GM19438 (cell line): ENCODE results near the gene CHST6.
"Not testable (repeated sequence)": the region's sequence is repeated elsewhere in the genome, so short reads cannot be mapped to it uniquely, and the experiment has no call there.

ENCODE experiments used
- ATAC-seq: cut with Tn5 transposase; IDR thresholded peaks from one replicate; pipeline ENCODE4 v1.9.1; 2021; ENCODE audit warnings: low read depth; ENCODE audit not compliant: unreplicated experiment

The CHST6 gene

GRCh38 chr16:75495076-75495674 is at the start of gene CHST6:
Gene CHST6 (minus strand): TSS chr16:75495441. CDS start chr16:75479828, 15,613 bp downstream.
- ATAC-seq, result peak; percentile 69

- not testable (repeated sequence) for ATAC-seq
Observed at GRCh38 chr16:75542462-75542861, 47.2 kb upstream of the CHST6 start.

GRCh38 chr16:75541236-75541635 is 46.0 kb upstream of the CHST6 start:
- no peak for ATAC-seq

GRCh38 chr16:75538882-75539565 is 43.8 kb upstream of the CHST6 start:
- not testable (repeated sequence) for ATAC-seq

- ATAC-seq, result no peak
Observed at GRCh38 chr16:75537776-75538175, 42.5 kb upstream of the CHST6 start.

GRCh38 chr16:75535901-75536300 is 40.7 kb upstream of the CHST6 start, which contains the start of gene CHST5:
Gene CHST5 (minus strand): TSS chr16:75536108. CDS start chr16:75530384, 5,724 bp downstream.
- ATAC-seq, result no peak

GRCh38 chr16:75535211-75535843 is 40.1 kb upstream of the CHST6 start:
- no peak for ATAC-seq

- no peak for ATAC-seq
Observed at GRCh38 chr16:75534560-75535205, 39.4 kb upstream of the CHST6 start.

- ATAC-seq, result no peak
Observed at GRCh38 chr16:75532791-75533190, 37.5 kb upstream of the CHST6 start.

GRCh38 chr16:75532142-75532765 is 37.0 kb upstream of the CHST6 start:
- ATAC-seq, result no peak

- no peak for ATAC-seq
Observed at GRCh38 chr16:75529959-75530358, 34.7 kb upstream of the CHST6 start.

- no peak for ATAC-seq
Observed at GRCh38 chr16:75529056-75529905, 34.0 kb upstream of the CHST6 start.

- no peak for ATAC-seq
Observed at GRCh38 chr16:75527825-75528299, 32.6 kb upstream of the CHST6 start.

- no peak for ATAC-seq
Observed at GRCh38 chr16:75526032-75526790, 31.0 kb upstream of the CHST6 start.

- ATAC-seq, result no peak
Observed at GRCh38 chr16:75519175-75519574, 23.9 kb upstream of the CHST6 start.

- ATAC-seq, result not testable (repeated sequence)
Observed at GRCh38 chr16:75516189-75516966, 21.1 kb upstream of the CHST6 start.

- ATAC-seq, result no peak
Observed at GRCh38 chr16:75514296-75514695, 19.1 kb upstream of the CHST6 start.

- ATAC-seq, result no peak
Observed at GRCh38 chr16:75506574-75506973, 11.3 kb upstream of the CHST6 start.
